Measurements from ENCODE around the gene RPL9. TPM values are rescaled to one million over a fixed set of nuclear protein-coding genes. Genes with fewer than 3 reads are reported as not detected.
A peak's percentile ranks its signal among the peaks of the same experiment; 100 is the strongest.
"Not testable (repeated sequence)": the region's sequence is repeated elsewhere in the genome, so short reads cannot be mapped to it uniquely, and the experiment has no call there.

Gene RPL9
- total RNA-seq = 1,701 TPM

GRCh38 chr4:39458505-39459300 is at the start of gene RPL9, which contains the start of gene LIAS:
Gene RPL9 (minus strand): TSS chr4:39458922. CDS start chr4:39458439, 483 bp downstream.
Gene LIAS (plus strand): TSS chr4:39459056. CDS start chr4:39459118, 62 bp downstream.
- H3K27me3 ChIP-seq = no peaks in the 10 kb centered on the region
- peaks cover 39 to 49% of the 10 kb centered on the region in 2 donors for H3K36me3 ChIP-seq
- H3K9me3 ChIP-seq = no peaks in the 10 kb centered on the region
- H3K4me3 ChIP-seq = peak within 1 kb of the TSS; percentile 82 to 96
- TF ChIP-seq CTCF (IDR thresholded peaks at IDR 0.05) = peak in 1 of 3 experiments; percentile 24
- H3K27ac ChIP-seq = peak within 1 kb of the TSS; percentile 96 to 98
- intact Hi-C loops (cut with DNase I) = loop anchor here (1.0 to 5.0 kb wide), 8 partner anchors 68 to 1771 kb away; partner anchors contain the start of genes KLF3, N4BP2, PDS5A and RELL1
- DNase-seq (ENCODE audit: low spot score in 2 of 2) = peak; percentile 90 to 98
- peaks cover 2 to 16% of the 10 kb centered on the region in 2 donors for H3K4me1 ChIP-seq

- DNase-seq (ENCODE audit: low spot score in 2 of 2) = no peak
- Histone ChIP-seq H3K36me3 (peaks cover 72 to 83% of the 10 kb centered on the region in 2 donors), H3K9me3 (no peaks in the 10 kb centered on the region), H3K4me1 (peaks cover 0 to 3% of the 10 kb centered on the region in 2 donors), H3K27ac (no peak overlapping the region), H3K27me3 (no peaks in the 10 kb centered on the region), H3K4me3 (no peak overlapping the region)
- no peak for TF ChIP-seq CTCF (IDR thresholded peaks at IDR 0.05)
- intact Hi-C loops (cut with DNase I) = no loop called here
These were observed 46.9 kb upstream of the RPL9 start for GRCh38 chr4:39505581-39505980.

GRCh38 chr4:39504538-39504937 is 45.8 kb upstream of the RPL9 start:
- H3K9me3 ChIP-seq = no peaks in the 10 kb centered on the region
- intact Hi-C loops (cut with DNase I) = no loop called here
- no peak overlapping the region for H3K4me3 ChIP-seq
- no peak for DNase-seq (ENCODE audit: low spot score in 2 of 2)
- H3K4me1 ChIP-seq = peaks cover 0 to 3% of the 10 kb centered on the region in 2 donors
- no peak overlapping the region for H3K27ac ChIP-seq
- no peaks in the 10 kb centered on the region for H3K27me3 ChIP-seq
- TF ChIP-seq CTCF (IDR thresholded peaks at IDR 0.05) = no peak
- H3K36me3 ChIP-seq = peaks cover 66 to 83% of the 10 kb centered on the region in 2 donors

- Histone ChIP-seq H3K36me3 (peaks cover 53 to 77% of the 10 kb centered on the region in 2 donors), H3K27ac (peak overlapping the region; percentile 57 to 65)
- H3K27me3 ChIP-seq, H3K9me3 ChIP-seq, H3K4me1 ChIP-seq, H3K4me3 ChIP-seq: not testable (repeated sequence)
- intact Hi-C loops (cut with DNase I) = loop anchor here (2.0 kb wide), 1 partner anchor 24 kb away; the partner anchor contains the start of gene UGDH
- peak in 1 of 2 donors; percentile 71 for DNase-seq (ENCODE audit: low spot score in 2 of 2)
These were observed 43.9 kb upstream of the RPL9 start for GRCh38 chr4:39502664-39503035.

GRCh38 chr4:39502019-39502663 is 43.4 kb upstream of the RPL9 start:
- Histone ChIP-seq H3K9me3 (no peaks in the 10 kb centered on the region), H3K36me3 (peaks cover 48 to 72% of the 10 kb centered on the region in 2 donors), H3K4me3 (no peak overlapping the region), H3K4me1 (peaks cover 0 to 3% of the 10 kb centered on the region in 2 donors), H3K27ac (peak overlapping the region; percentile 57 to 65), H3K27me3 (no peaks in the 10 kb centered on the region)
- no peak for DNase-seq (ENCODE audit: low spot score in 2 of 2)
- no peak for TF ChIP-seq CTCF (IDR thresholded peaks at IDR 0.05)
- intact Hi-C loops (cut with DNase I) = loop anchor here (2.0 kb wide), 1 partner anchor 25 kb away; the partner anchor contains the start of gene UGDH

GRCh38 chr4:39498727-39499020 is 40.0 kb upstream of the RPL9 start:
- Histone ChIP-seq H3K27me3 (no peaks in the 10 kb centered on the region), H3K4me1 (peaks cover 0 to 3% of the 10 kb centered on the region in 2 donors), H3K27ac (no peak overlapping the region), H3K4me3 (no peak overlapping the region), H3K9me3 (no peaks in the 10 kb centered on the region), H3K36me3 (peaks cover 22 to 42% of the 10 kb centered on the region in 2 donors)
- no peak for DNase-seq (ENCODE audit: low spot score in 2 of 2)
- intact Hi-C loops (cut with DNase I) = no loop called here
- no peak for TF ChIP-seq CTCF (IDR thresholded peaks at IDR 0.05)

Measured in ascending aorta (tissue), 2 donors.